Measurements from ENCODE around the gene LIMS4. TPM values are rescaled to one million over a fixed set of nuclear protein-coding genes. Genes with fewer than 3 reads are reported as not detected.
A peak's percentile ranks its signal among the peaks of the same experiment; 100 is the strongest.
"Not testable (repeated sequence)": the region's sequence is repeated elsewhere in the genome, so short reads cannot be mapped to it uniquely, and the experiment has no call there.

Gene LIMS4
- total and polyA plus RNA-seq, 4 donors = 0.54 to 3.2 (median 0.77) TPM

DNA sequence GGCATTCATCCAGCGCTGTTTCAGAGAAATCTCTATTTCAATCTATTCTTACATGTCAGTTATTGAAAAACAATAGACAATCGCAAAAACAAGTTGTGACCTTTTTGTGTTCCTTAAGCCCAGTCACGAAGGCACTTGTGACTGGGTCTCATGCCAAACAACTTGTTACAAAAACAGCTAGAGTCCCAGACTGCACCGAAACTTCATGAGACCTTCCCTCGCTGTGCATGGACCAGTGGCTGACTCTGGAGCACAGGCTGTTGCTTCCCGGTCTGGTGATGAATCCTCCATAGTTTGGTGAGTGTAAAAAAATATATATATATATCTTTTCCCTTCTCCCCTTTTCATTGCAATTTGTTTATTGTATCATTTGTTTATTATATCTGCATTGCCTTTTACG lies 4.8 kb upstream of the LIMS4 start:
- not testable (repeated sequence) for ATAC-seq (ENCODE audit: insufficient read depth, low FRiP score)

DNA sequence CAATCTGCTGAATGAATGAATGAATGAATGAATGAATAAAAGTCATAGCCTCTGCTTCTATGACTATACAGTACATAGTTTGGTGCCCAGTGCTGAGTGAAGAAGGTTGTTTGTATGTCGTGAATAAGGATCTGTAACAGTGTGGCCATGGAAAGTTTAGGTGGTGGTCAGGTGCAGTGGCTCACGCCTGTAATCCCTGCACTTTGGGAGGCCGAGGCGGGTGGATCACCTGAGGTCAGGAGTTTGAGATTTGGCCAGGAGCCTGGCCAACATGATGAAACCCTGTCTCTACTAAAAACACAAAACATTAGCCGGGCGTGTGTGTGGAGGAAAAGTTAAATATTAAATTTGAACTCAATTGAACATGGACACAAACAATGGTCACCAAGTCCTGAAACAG lies 4.3 kb upstream of the LIMS4 start:
- H3K9me3 ChIP-seq (ENCODE audit: control insufficient read depth in 4 of 4, insufficient read depth in 3 of 4, low read length in 3 of 4); H3K36me3 ChIP-seq (ENCODE audit: control insufficient read depth in 4 of 4, insufficient read depth in 4 of 4, low read length in 4 of 4); H3K27ac ChIP-seq (ENCODE audit: low read depth in 1 of 2, low read length in 1 of 2); H3K9ac ChIP-seq (ENCODE audit: insufficient read depth in 1 of 2, low read length in 2 of 2); H3K4me3 ChIP-seq; H3K27me3 ChIP-seq (ENCODE audit: control insufficient read depth in 3 of 3, insufficient read depth in 3 of 3, low read length in 2 of 3); H3K4me1 ChIP-seq (ENCODE audit: control insufficient read depth in 5 of 5, insufficient read depth in 5 of 5, low read length in 5 of 5); DNase-seq: not testable (repeated sequence)
- ATAC-seq (ENCODE audit: insufficient read depth, low FRiP score) = peak; percentile 10
- WGBS, 2 donors = no CpG with 5 or more reads among the region's 6 CpGs

More for the DNA sequence above, 4.8 kb upstream of the LIMS4 start:
- no CpG with 5 or more reads among the region's 7 CpGs for WGBS, 2 donors
- H3K4me1 ChIP-seq (ENCODE audit: control insufficient read depth in 5 of 5, insufficient read depth in 5 of 5, low read length in 5 of 5); H3K36me3 ChIP-seq (ENCODE audit: control insufficient read depth in 4 of 4, insufficient read depth in 4 of 4, low read length in 4 of 4); H3K9me3 ChIP-seq (ENCODE audit: control insufficient read depth in 4 of 4, insufficient read depth in 3 of 4, low read length in 3 of 4); H3K27ac ChIP-seq (ENCODE audit: low read depth in 1 of 2, low read length in 1 of 2); H3K27me3 ChIP-seq (ENCODE audit: control insufficient read depth in 3 of 3, insufficient read depth in 3 of 3, low read length in 2 of 3); DNase-seq; H3K4me3 ChIP-seq; H3K9ac ChIP-seq (ENCODE audit: insufficient read depth in 1 of 2, low read length in 2 of 2): not testable (repeated sequence)

DNA sequence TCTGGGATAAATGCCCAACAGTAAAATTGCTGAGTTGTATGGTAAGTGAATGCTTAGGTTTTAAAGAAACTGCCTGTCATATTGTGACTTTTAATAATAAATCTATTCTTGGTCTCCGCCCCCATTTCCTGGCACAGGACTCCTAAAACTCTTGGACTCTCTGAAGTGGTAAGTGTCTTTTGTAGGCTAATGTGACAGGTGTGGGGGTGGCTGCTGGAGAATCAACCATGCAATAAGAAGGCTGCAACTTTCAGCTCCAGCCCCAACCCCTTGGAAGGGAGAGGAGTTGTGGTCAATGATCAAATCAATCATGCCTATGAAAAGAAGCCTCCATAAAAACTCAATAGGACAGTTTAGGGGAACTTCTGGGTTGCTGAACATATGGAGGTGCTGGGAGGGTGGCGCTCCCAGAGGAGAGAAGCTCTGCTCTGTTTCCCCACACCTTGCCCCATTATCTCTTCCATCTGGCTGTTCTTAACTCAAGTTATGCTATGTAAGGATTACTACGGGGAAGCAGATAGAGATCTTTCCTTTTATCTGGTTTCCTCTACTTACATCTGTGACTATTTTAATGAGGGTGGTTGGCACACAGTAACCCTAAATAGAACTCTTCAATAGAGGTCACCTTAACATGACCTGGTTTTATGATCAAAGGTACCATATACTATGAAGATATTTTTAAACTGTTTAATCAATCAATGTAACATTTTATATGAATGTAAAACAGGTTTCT lies 3.2 kb upstream of the LIMS4 start:
- ATAC-seq (ENCODE audit: insufficient read depth, low FRiP score); H3K4me3 ChIP-seq; H3K4me1 ChIP-seq (ENCODE audit: control insufficient read depth in 5 of 5, insufficient read depth in 5 of 5, low read length in 5 of 5); H3K36me3 ChIP-seq (ENCODE audit: control insufficient read depth in 4 of 4, insufficient read depth in 4 of 4, low read length in 4 of 4); H3K27me3 ChIP-seq (ENCODE audit: control insufficient read depth in 3 of 3, insufficient read depth in 3 of 3, low read length in 2 of 3); H3K9ac ChIP-seq (ENCODE audit: insufficient read depth in 1 of 2, low read length in 2 of 2); H3K9me3 ChIP-seq (ENCODE audit: control insufficient read depth in 4 of 4, insufficient read depth in 3 of 4, low read length in 3 of 4); H3K27ac ChIP-seq (ENCODE audit: low read depth in 1 of 2, low read length in 1 of 2); DNase-seq: not testable (repeated sequence)
- WGBS, 2 donors = no CpG with 5 or more reads among the region's 3 CpGs

DNA sequence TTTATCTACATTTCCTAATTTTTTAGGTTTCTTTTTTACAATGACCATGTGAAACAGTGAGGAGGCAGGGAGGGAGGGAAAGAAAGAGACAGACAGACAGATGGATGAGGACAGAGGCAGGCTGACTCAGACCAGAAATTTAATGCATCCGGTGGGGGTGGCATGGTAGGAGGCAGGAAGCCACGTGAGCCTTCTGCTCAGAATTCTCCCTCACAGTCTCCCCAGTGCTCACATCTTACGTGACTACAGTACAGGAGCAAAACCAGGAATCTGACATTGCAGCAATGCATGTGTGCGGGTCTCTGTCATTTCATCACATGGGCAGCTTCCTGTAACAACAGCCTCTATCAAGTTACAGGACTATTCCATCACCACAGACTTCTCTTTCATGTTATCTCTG lies 2.3 kb upstream of the LIMS4 start:
- not testable (repeated sequence) for H3K9ac ChIP-seq (ENCODE audit: insufficient read depth in 1 of 2, low read length in 2 of 2); ATAC-seq (ENCODE audit: insufficient read depth, low FRiP score); H3K27me3 ChIP-seq (ENCODE audit: control insufficient read depth in 3 of 3, insufficient read depth in 3 of 3, low read length in 2 of 3); H3K4me1 ChIP-seq (ENCODE audit: control insufficient read depth in 5 of 5, insufficient read depth in 5 of 5, low read length in 5 of 5); H3K36me3 ChIP-seq (ENCODE audit: control insufficient read depth in 4 of 4, insufficient read depth in 4 of 4, low read length in 4 of 4); H3K9me3 ChIP-seq (ENCODE audit: control insufficient read depth in 4 of 4, insufficient read depth in 3 of 4, low read length in 3 of 4); H3K4me3 ChIP-seq; DNase-seq; H3K27ac ChIP-seq (ENCODE audit: low read depth in 1 of 2, low read length in 1 of 2)
- WGBS, 2 donors = no CpG with 5 or more reads among the region's 4 CpGs

DNA sequence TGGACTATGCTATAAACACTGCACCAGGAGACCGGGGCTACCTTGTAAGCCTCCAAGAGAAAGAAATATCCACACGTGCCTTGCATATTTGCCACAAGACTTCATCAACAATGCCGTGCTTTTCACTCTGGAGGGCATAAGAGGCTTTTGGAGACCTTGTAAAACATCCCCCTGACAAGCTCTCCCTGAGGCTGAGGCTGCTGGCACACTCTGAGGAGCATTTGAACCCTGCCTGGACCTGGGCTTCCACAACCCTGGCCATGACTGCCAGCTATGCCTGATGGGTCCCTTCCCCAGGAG lies 393 bp upstream of the LIMS4 start:
- DNase-seq; H3K27me3 ChIP-seq (ENCODE audit: control insufficient read depth in 3 of 3, insufficient read depth in 3 of 3, low read length in 2 of 3); H3K27ac ChIP-seq (ENCODE audit: low read depth in 1 of 2, low read length in 1 of 2); H3K4me3 ChIP-seq; H3K4me1 ChIP-seq (ENCODE audit: control insufficient read depth in 5 of 5, insufficient read depth in 5 of 5, low read length in 5 of 5); H3K9ac ChIP-seq (ENCODE audit: insufficient read depth in 1 of 2, low read length in 2 of 2); H3K9me3 ChIP-seq (ENCODE audit: control insufficient read depth in 4 of 4, insufficient read depth in 3 of 4, low read length in 3 of 4); H3K36me3 ChIP-seq (ENCODE audit: control insufficient read depth in 4 of 4, insufficient read depth in 4 of 4, low read length in 4 of 4); ATAC-seq (ENCODE audit: insufficient read depth, low FRiP score): not testable (repeated sequence)
- WGBS, 2 donors = no CpG with 5 or more reads among the region's 3 CpGs

DNA sequence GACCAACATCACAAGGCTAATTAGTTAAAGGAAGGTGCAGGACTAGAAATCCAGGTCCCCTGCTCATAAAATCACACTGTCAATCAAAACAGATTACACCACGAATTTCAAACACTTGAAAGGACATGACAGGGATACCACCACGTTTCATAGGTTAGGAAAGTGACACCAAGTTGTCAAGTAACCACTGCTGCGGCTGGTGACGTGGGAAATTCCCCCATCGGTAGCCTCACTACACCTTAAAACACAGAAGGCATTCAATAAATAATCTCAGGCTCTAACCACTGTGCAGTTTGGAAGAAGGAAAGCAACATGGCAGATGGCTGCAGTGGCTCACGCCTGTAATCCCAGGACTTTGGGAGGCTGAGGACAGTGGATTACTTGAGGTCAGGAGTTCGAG lies 3.7 kb downstream of the LIMS4 start:
- H3K27ac ChIP-seq (ENCODE audit: low read depth in 1 of 2, low read length in 1 of 2); H3K9ac ChIP-seq (ENCODE audit: insufficient read depth in 1 of 2, low read length in 2 of 2); H3K4me1 ChIP-seq (ENCODE audit: control insufficient read depth in 5 of 5, insufficient read depth in 5 of 5, low read length in 5 of 5); H3K9me3 ChIP-seq (ENCODE audit: control insufficient read depth in 4 of 4, insufficient read depth in 3 of 4, low read length in 3 of 4); H3K36me3 ChIP-seq (ENCODE audit: control insufficient read depth in 4 of 4, insufficient read depth in 4 of 4, low read length in 4 of 4); DNase-seq; H3K4me3 ChIP-seq; H3K27me3 ChIP-seq (ENCODE audit: control insufficient read depth in 3 of 3, insufficient read depth in 3 of 3, low read length in 2 of 3); ATAC-seq (ENCODE audit: insufficient read depth, low FRiP score): not testable (repeated sequence)
- no CpG with 5 or more reads among the region's 7 CpGs for WGBS, 2 donors

DNA sequence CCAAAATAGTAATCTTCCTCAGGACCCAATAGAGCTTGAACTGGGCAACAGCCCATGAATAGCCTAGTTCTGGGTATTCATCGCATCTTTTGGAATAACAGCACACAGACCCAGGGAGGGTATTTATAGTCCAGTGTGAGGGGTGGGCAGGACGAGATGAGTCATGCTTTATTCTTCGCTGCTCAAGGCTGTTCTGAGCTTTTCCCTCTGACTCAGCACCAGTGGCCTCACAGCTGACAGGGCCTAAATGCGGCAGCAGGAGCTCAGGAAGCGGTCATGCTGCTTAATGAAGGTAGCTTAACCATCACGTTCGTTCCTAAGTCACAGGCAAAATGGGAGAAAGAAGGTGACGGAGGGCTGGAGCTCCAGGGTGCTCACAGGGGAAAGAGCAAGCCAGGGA lies 7.3 kb downstream of the LIMS4 start:
- H3K27me3 ChIP-seq (ENCODE audit: control insufficient read depth in 3 of 3, insufficient read depth in 3 of 3, low read length in 2 of 3) = not testable (repeated sequence)
- no CpG with 5 or more reads among the region's 8 CpGs for WGBS, 2 donors
- ATAC-seq (ENCODE audit: insufficient read depth, low FRiP score) = peak; percentile 54

DNA sequence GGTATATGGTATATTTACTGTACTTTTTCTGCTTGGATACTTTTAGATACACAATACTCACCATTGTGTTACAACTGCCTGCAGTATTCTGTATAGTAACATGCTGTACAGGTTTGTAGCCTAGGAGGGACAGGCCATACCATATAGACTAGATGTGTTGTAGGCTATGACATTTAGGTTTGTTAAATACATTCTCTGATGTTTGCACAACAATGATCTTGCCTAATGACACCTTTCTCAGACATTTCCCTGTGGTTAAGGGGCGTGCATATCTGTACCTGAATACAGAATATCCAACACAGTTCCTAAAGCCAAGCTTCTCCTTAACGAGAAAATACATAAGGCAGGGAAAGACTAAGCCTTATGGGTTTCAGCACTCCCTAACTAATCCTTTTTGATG lies 10.2 kb downstream of the LIMS4 start:
- not testable (repeated sequence) for H3K4me3 ChIP-seq; ATAC-seq (ENCODE audit: insufficient read depth, low FRiP score); DNase-seq; H3K9me3 ChIP-seq (ENCODE audit: control insufficient read depth in 4 of 4, insufficient read depth in 3 of 4, low read length in 3 of 4); H3K4me1 ChIP-seq (ENCODE audit: control insufficient read depth in 5 of 5, insufficient read depth in 5 of 5, low read length in 5 of 5); H3K36me3 ChIP-seq (ENCODE audit: control insufficient read depth in 4 of 4, insufficient read depth in 4 of 4, low read length in 4 of 4); H3K27me3 ChIP-seq (ENCODE audit: control insufficient read depth in 3 of 3, insufficient read depth in 3 of 3, low read length in 2 of 3); H3K27ac ChIP-seq (ENCODE audit: low read depth in 1 of 2, low read length in 1 of 2); H3K9ac ChIP-seq (ENCODE audit: insufficient read depth in 1 of 2, low read length in 2 of 2)
- no CpG with 5 or more reads among the region's 2 CpGs for WGBS, 2 donors

More for the DNA sequence above, 7.3 kb downstream of the LIMS4 start:
- not testable (repeated sequence) for H3K4me3 ChIP-seq; H3K9ac ChIP-seq (ENCODE audit: insufficient read depth in 1 of 2, low read length in 2 of 2); H3K27ac ChIP-seq (ENCODE audit: low read depth in 1 of 2, low read length in 1 of 2); DNase-seq; H3K36me3 ChIP-seq (ENCODE audit: control insufficient read depth in 4 of 4, insufficient read depth in 4 of 4, low read length in 4 of 4); H3K4me1 ChIP-seq (ENCODE audit: control insufficient read depth in 5 of 5, insufficient read depth in 5 of 5, low read length in 5 of 5); H3K9me3 ChIP-seq (ENCODE audit: control insufficient read depth in 4 of 4, insufficient read depth in 3 of 4, low read length in 3 of 4)

Data from lung (tissue), 10 donors.